ENCODE results near the gene ACTRT1.

The ACTRT1 gene

DNA sequence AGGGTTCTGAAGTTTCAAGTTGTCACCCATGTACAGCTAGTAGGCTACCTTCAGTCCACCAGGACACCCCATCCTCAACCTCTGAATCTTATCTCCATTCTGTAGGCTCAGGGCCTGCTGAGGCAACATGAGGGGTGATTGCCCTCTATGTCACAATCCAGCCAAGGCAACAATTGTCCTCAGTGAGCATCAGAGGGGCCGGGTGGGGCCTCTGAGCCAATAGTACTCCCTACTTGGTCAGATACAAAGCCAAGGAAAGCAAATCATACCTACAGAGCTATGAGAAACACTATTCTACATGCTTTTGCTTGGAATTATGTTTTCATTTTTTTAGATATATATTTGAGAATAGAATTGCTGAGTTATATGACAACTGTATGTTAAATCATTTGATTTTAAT lies at the start of gene ACTRT1:
Gene ACTRT1 (minus strand): TSS at position 101 of the 400 bp plus-strand sequence. CDS start 197 bp downstream, outside the sequence.
- no peak for DNase-seq

DNA sequence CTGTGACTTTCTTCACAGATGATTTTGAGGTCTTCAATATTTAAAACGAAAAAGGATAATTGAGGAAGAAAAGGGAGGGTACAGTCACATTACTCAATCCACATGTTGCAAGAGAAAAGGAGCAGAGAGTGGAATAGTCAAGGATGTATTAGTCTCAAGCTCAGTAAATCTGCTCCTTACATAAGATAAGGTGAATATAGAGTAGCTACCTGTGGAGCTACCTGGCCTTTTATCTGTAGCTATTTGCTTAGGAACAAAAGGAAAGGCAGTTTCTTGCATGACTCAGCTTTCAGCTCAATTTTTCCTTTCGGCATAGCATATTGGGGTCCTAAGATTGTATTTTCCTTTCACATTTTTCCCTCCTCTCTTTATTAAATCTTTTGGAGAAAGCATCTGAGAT lies 26.3 kb upstream of the ACTRT1 start:
- DNase-seq, result no peak

DNA sequence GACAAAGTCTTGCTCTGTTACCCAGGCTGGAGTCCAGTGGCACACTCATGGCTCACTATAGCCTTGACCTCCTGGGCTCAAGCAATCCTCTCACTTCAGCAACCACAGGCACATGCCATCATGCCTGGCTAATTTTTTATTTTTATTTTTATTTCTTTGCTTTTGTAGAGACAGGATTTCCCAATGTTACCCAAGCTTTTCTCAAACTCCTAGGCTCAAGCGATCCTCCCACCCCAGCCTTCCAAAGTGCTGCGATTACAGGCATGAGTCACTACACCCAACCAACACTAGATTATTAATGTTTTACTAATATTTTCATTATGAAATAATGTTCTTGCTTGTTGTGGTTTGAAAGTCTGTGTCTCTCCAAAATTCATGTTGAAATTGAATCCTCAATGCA lies 5.2 kb upstream of the ACTRT1 start:
- no peak for DNase-seq

GRCh38 chrX:128051526-128051925 lies 677 bp downstream of the ACTRT1 start:
- DNase-seq, result no peak

GRCh38 chrX:128035318-128035717 lies 16.9 kb downstream of the ACTRT1 start:
- no peak for DNase-seq

GRCh38 chrX:128021566-128021965 lies 30.6 kb downstream of the ACTRT1 start:
- DNase-seq, result no peak

DNA sequence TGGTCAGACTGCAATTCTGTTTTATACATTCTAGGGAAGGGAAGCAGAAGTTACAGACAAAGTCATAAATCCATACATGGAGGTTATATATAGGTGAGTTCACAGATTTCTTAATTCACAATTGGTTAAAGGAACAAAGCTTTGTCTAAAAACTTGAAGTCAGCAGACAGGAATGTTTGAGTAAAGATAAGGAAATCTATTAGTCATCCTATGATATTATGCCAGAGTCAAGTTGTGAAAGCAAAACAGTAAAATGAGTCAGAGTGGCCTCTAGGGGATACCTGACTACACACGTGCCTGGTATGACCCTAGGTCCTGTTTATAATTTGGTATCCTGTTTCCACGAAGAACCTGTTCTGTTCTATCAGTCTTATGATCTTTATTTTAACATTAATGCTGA lies 31.5 kb downstream of the ACTRT1 start:
- no peak for DNase-seq

GRCh38 chrX:128019218-128019617 lies 33.0 kb downstream of the ACTRT1 start:
- no peak for DNase-seq

- DNase-seq, result no peak
Measured at GRCh38 chrX:128012015-128012414, 40.2 kb downstream of the ACTRT1 start.

DNA sequence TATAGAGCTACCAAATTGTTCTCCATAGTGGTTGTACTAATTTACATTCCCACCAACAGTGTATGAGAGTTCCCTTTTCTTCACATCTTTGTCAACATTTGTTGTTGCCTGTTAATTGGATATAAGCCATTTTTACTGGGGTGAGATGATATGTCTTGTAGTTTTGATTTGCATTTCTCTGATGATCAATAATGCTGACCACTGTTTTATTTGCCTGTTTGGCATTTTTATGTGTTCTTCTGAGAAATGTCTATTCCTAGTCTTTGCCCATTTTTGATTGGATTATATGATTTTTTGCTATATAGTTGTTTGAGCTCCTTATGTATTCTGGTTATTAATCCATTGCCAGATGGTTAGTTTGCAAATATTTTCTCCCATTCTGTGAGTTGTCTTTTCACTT lies 44.3 kb downstream of the ACTRT1 start:
- no peak for DNase-seq

Data from DMS79 treated with DMSO at 0.1 percent for 48 hours (cell line).